Astrocyte (in vitro differentiated cells and primary cell): Measurements from ENCODE around the gene CPNE2. TPM values are rescaled to one million over a fixed set of nuclear protein-coding genes. Genes with fewer than 3 reads are reported as not detected.
"Not testable (repeated sequence)": the region's sequence is repeated elsewhere in the genome, so short reads cannot be mapped to it uniquely, and the experiment has no call there.

ENCODE experiments used
- DNase-seq: peaks from one replicate; pipeline ENCODE4 v3.0.0-alpha.2; 2010; ENCODE audit warnings: low read depth
- FAIRE-seq: peaks from 2 replicates; lab custom pipeline; 2011; peaks lifted over from hg19 to GRCh38; lab: Jason Lieb, UNC
- H2AFZ ChIP-seq: 2 replicates; pipeline ENCODE4 v1.6.0; 2012; ENCODE audit warnings: low read depth, low read length, inconsistent platforms
- H3K27ac ChIP-seq: 2 replicates; pipeline ENCODE4 v1.5.1; 2011; ENCODE audit warnings: low read depth, low read length, inconsistent platforms
- H3K27me3 ChIP-seq: 2 replicates; pipeline ENCODE4 v1.6.0; 2011; ENCODE audit warnings: low read length, inconsistent platforms; ENCODE audit not compliant: insufficient read depth
- H3K36me3 ChIP-seq: 2 replicates; pipeline ENCODE4 v1.5.1; 2011; ENCODE audit warnings: low read length, inconsistent platforms; ENCODE audit not compliant: insufficient read depth
- H3K4me1 ChIP-seq: 2 replicates; pipeline ENCODE4 v1.5.1; 2011; ENCODE audit warnings: low read length, inconsistent platforms; ENCODE audit not compliant: insufficient read depth
- H3K4me2 ChIP-seq: 2 replicates; pipeline ENCODE4 v1.6.0; 2012; ENCODE audit warnings: low read length, inconsistent platforms
- H3K4me3 ChIP-seq: 2 replicates; pipeline ENCODE4 v1.5.1; 2011; ENCODE audit warnings: low read depth, mild to moderate bottlenecking, low read length, inconsistent platforms; ENCODE audit not compliant: insufficient read depth
- H3K79me2 ChIP-seq: 2 replicates; pipeline ENCODE4 v1.6.0; 2012; ENCODE audit warnings: mild to moderate bottlenecking, low read length, inconsistent platforms; ENCODE audit not compliant: insufficient read depth
- H3K9ac ChIP-seq: 2 replicates; pipeline ENCODE4 v1.6.0; 2012; ENCODE audit warnings: mild to moderate bottlenecking, low read length, inconsistent platforms
- H3K9me3 ChIP-seq: 2 replicates; pipeline ENCODE4 v1.5.1; 2012; ENCODE audit warnings: low read depth, mild to moderate bottlenecking, low read length, inconsistent platforms; ENCODE audit not compliant: insufficient read depth
- H4K20me1 ChIP-seq: 2 replicates; pipeline ENCODE4 v1.6.0; 2012; ENCODE audit warnings: low read length, inconsistent platforms; ENCODE audit not compliant: insufficient read depth
- H3K27ac Mint-ChIP-seq: one replicate; pipeline ENCODE4 v1.8.0; 2021; ENCODE audit warnings: mild to moderate bottlenecking, mixed read lengths; ENCODE audit not compliant: unreplicated experiment
- H3K27me3 Mint-ChIP-seq: one replicate; pipeline ENCODE4 v1.8.0; 2021; ENCODE audit warnings: low read depth, mixed read lengths; ENCODE audit not compliant: unreplicated experiment
- H3K36me3 Mint-ChIP-seq: one replicate; pipeline ENCODE4 v1.8.0; 2021; ENCODE audit warnings: low read depth, mixed read lengths; ENCODE audit not compliant: unreplicated experiment
- H3K4me1 Mint-ChIP-seq: one replicate; pipeline ENCODE4 v1.8.0; 2021; ENCODE audit warnings: low read depth, mixed read lengths; ENCODE audit not compliant: unreplicated experiment
- H3K4me3 Mint-ChIP-seq: one replicate; pipeline ENCODE4 v1.8.0; 2021; ENCODE audit warnings: mild to moderate bottlenecking, moderate library complexity, mixed read lengths; ENCODE audit not compliant: unreplicated experiment
- H3K9me3 Mint-ChIP-seq: one replicate; pipeline ENCODE4 v1.8.0; 2021; ENCODE audit warnings: mild to moderate bottlenecking, mixed read lengths; ENCODE audit not compliant: unreplicated experiment
- EZH2 ChIP-seq: IDR thresholded peaks from 2 replicates; pipeline ENCODE4 v1.6.1; 2012; ENCODE audit warnings: mild to moderate bottlenecking, low read length, inconsistent platforms; ENCODE audit not compliant: insufficient read depth
- total RNA-seq: library from RNA; stranded (reverse); gene quantifications from 2 replicates; pipeline ENCODE4 v1.2.1, GENCODE V29; 2021
- TF ChIP-seq, protein P1 (sequence below): IDR thresholded peaks from 2 replicates; pipeline ENCODE4 v1.5.1; 2011; ENCODE audit warnings: low read depth, mild to moderate bottlenecking, inconsistent platforms, low read length, moderate library complexity; ENCODE audit not compliant: insufficient read depth

Gene CPNE2
- total RNA-seq, 1 donor from 2014 or later, result 19.3 TPM

DNA sequence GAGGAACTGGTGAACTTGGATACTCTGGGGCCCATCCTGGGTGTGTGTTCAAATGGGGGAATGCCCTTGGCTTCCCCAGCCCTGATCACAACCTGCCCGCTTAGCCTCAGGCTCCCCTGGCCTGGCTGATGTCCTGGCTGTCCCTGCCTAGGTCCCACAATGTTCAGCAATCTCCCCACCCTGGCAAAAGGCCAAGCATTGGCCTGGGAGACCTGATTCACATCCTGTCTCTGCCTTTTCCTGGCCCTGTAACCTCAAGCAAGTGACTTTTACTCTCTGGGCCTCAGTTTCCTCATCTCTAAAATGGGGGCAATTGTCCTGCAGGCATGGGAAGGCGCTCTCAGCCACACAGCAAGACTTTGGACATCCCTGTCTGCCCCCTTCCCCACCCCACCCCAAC, 14.4 kb downstream of the CPNE2 start:
- H3K9ac ChIP-seq, result no peak overlapping the region
- Mint-ChIP-seq H3K9me3 (no peaks in the 10 kb centered on the region), H3K27me3 (no peaks in the 10 kb centered on the region), H3K36me3 (no peaks in the 10 kb centered on the region), H3K4me3 (no peak overlapping the region), H3K4me1 (peaks cover 7% of the 10 kb centered on the region), H3K27ac (no peak overlapping the region)
- no peak overlapping the region for H2AFZ ChIP-seq
- DNase-seq (no peak), FAIRE-seq (no peak)
- no peaks in the 10 kb centered on the region for H3K4me1 ChIP-seq
- H3K4me3 ChIP-seq, result no peak overlapping the region
- no peaks in the 10 kb centered on the region for H3K27me3 ChIP-seq
- no peaks in the 10 kb centered on the region for H3K36me3 ChIP-seq
- H3K9me3 ChIP-seq, result no peaks in the 10 kb centered on the region
- peaks cover 44% of the 10 kb centered on the region for H4K20me1 ChIP-seq
- H3K79me2 ChIP-seq, result peaks cover 6% of the 10 kb centered on the region
- TF ChIP-seq, protein P1, sequence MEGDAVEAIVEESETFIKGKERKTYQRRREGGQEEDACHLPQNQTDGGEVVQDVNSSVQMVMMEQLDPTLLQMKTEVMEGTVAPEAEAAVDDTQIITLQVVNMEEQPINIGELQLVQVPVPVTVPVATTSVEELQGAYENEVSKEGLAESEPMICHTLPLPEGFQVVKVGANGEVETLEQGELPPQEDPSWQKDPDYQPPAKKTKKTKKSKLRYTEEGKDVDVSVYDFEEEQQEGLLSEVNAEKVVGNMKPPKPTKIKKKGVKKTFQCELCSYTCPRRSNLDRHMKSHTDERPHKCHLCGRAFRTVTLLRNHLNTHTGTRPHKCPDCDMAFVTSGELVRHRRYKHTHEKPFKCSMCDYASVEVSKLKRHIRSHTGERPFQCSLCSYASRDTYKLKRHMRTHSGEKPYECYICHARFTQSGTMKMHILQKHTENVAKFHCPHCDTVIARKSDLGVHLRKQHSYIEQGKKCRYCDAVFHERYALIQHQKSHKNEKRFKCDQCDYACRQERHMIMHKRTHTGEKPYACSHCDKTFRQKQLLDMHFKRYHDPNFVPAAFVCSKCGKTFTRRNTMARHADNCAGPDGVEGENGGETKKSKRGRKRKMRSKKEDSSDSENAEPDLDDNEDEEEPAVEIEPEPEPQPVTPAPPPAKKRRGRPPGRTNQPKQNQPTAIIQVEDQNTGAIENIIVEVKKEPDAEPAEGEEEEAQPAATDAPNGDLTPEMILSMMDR, result no peak
- no peak for TF ChIP-seq EZH2
- H3K4me2 ChIP-seq, result no peak overlapping the region
- no peak overlapping the region for H3K27ac ChIP-seq

DNA sequence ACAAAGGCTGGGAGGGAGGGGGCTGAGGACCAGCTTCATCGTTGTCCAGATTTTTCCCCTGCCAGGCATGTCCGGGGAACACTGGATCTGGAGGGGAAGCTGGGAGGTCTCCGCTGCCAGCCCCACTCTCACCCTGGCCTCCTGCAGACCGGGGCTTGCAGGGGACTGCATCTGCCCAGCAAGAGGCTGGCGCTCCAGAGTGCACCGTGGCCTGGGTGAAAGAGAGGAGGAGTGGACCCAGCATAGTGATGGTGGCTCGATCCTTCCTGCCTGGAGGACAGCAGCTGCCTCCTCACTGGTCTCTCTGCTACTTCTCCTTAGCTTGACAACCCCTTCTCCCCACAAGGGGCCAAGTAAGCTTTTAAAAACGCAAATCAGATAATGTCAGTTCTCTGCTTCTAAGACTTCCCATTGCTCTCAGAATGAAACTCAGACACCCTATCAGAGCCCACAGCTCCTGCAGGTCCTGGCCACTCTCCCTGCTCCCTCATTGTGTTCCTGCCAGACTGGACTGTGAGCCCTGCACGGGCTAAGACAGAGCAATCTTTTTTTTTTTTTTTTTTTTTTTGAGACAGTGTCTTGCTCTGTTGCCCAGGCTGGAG, 15.0 kb downstream of the CPNE2 start:
- Histone ChIP-seq H3K9ac (no peak overlapping the region), H3K36me3 (no peaks in the 10 kb centered on the region), H3K9me3 (no peaks in the 10 kb centered on the region), H3K4me3 (no peak overlapping the region), H3K4me2 (no peak overlapping the region), H3K27me3 (no peaks in the 10 kb centered on the region), H4K20me1 (peaks cover 44% of the 10 kb centered on the region), H3K4me1 (peaks cover 2% of the 10 kb centered on the region), H3K79me2 (peaks cover 6% of the 10 kb centered on the region), H3K27ac (no peak overlapping the region), H2AFZ (no peak overlapping the region)
- H3K27me3 Mint-ChIP-seq, result no peaks in the 10 kb centered on the region
- no peak overlapping the region for H3K27ac Mint-ChIP-seq
- DNase-seq, result no peak
- no peaks in the 10 kb centered on the region for H3K9me3 Mint-ChIP-seq
- no peak for TF ChIP-seq EZH2
- TF ChIP-seq, protein P1, result no peak
- peaks cover 8% of the 10 kb centered on the region for H3K4me1 Mint-ChIP-seq
- H3K36me3 Mint-ChIP-seq, result no peaks in the 10 kb centered on the region
- no peak overlapping the region for H3K4me3 Mint-ChIP-seq
- no peak for FAIRE-seq

DNA sequence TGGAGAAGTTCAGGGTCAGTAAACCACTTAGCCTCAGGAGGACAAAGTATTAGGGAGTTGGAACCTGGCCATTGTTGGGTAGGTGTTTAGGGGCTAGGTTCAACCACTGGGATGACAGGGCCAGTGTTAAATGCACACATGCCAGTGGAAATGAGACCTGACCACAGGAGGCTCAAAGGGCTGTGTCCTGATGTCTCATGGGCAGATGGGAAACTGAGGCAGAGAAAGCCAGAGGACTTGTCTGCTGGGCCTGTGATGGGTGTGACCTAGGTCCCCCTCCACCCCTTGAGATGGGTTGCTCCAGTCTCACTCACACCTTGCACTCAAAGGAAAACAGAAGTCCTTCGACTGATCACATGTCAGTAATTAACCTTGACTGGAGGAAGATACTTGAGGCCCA, 16.0 kb downstream of the CPNE2 start:
- Histone ChIP-seq H3K4me2 (no peak overlapping the region), H2AFZ (no peak overlapping the region), H3K4me3 (no peak overlapping the region), H3K4me1 (peaks cover 7% of the 10 kb centered on the region), H3K9me3 (no peaks in the 10 kb centered on the region), H3K27ac (no peak overlapping the region), H3K79me2 (peaks cover 6% of the 10 kb centered on the region), H3K27me3 (no peaks in the 10 kb centered on the region), H3K36me3 (no peaks in the 10 kb centered on the region), H3K9ac (no peak overlapping the region), H4K20me1 (peaks cover 44% of the 10 kb centered on the region)
- TF ChIP-seq, protein P1, result no peak
- TF ChIP-seq EZH2, result no peak
- no peak for FAIRE-seq
- Mint-ChIP-seq H3K4me1 (peaks cover 14% of the 10 kb centered on the region), H3K4me3 (no peak overlapping the region), H3K36me3 (no peaks in the 10 kb centered on the region), H3K27me3 (no peaks in the 10 kb centered on the region), H3K27ac (no peak overlapping the region), H3K9me3 (no peaks in the 10 kb centered on the region)
- no peak for DNase-seq

DNA sequence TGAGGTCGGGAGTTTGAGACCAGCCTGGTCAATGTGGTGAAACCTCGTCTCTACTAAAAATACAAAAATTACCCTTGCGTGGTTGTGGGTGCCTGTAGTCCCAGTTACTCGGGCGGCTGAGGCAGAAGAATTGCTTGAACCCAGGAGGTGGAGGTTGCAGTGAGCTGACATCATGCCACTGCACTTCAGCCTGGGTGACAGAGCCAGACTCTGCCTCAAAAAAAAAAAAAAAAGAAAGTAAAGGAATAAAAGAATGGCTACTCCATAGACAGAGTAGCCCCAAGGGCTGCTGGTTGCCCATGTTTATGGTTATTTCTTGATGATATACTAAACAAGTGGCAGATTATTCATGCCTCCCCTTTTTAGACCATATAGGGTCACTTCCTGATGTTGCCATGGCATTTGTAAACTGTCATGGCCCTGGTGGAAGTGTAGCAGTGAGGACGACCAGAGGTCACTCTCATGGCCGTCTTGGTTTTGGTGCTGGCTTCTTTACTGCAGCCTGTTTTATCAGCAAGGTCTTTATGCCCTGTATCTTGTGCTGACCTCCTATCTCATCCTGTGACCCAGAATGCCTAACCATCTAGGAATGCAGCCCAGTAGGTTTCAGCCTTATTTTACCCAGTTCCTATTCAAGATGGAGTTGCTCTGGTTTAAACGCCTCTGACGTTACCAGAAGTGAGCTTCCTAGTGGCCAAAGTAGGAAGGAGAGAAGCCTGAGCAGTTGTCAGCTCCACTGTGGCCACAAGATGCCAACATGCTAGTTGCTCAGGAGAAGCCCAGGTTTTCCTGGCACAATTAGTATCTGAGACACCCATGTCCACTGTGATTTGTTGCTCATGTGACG, 17.1 kb downstream of the CPNE2 start:
- not testable (repeated sequence) for H3K27ac Mint-ChIP-seq, H3K9ac ChIP-seq, DNase-seq, H3K4me1 ChIP-seq, H3K9me3 ChIP-seq, H3K36me3 Mint-ChIP-seq, H3K27me3 ChIP-seq, H3K27ac ChIP-seq, FAIRE-seq, H3K79me2 ChIP-seq, H2AFZ ChIP-seq, H3K4me3 ChIP-seq, H3K4me2 ChIP-seq, H3K36me3 ChIP-seq, H3K4me3 Mint-ChIP-seq, H3K27me3 Mint-ChIP-seq, H3K9me3 Mint-ChIP-seq
- H3K4me1 Mint-ChIP-seq, result peaks cover 12% of the 10 kb centered on the region
- H4K20me1 ChIP-seq, result peaks cover 49% of the 10 kb centered on the region
